HG02852 (cell line): ENCODE results near the gene TOM1.
"Not testable (repeated sequence)": the region's sequence is repeated elsewhere in the genome, so short reads cannot be mapped to it uniquely, and the experiment has no call there.

Experiments
- ATAC-seq: cut with Tn5 transposase; IDR thresholded peaks from one replicate; pipeline ENCODE4 v1.9.1; 2021; ENCODE audit warnings: mild to moderate bottlenecking, moderate library complexity; ENCODE audit not compliant: unreplicated experiment

TOM1 gene

DNA sequence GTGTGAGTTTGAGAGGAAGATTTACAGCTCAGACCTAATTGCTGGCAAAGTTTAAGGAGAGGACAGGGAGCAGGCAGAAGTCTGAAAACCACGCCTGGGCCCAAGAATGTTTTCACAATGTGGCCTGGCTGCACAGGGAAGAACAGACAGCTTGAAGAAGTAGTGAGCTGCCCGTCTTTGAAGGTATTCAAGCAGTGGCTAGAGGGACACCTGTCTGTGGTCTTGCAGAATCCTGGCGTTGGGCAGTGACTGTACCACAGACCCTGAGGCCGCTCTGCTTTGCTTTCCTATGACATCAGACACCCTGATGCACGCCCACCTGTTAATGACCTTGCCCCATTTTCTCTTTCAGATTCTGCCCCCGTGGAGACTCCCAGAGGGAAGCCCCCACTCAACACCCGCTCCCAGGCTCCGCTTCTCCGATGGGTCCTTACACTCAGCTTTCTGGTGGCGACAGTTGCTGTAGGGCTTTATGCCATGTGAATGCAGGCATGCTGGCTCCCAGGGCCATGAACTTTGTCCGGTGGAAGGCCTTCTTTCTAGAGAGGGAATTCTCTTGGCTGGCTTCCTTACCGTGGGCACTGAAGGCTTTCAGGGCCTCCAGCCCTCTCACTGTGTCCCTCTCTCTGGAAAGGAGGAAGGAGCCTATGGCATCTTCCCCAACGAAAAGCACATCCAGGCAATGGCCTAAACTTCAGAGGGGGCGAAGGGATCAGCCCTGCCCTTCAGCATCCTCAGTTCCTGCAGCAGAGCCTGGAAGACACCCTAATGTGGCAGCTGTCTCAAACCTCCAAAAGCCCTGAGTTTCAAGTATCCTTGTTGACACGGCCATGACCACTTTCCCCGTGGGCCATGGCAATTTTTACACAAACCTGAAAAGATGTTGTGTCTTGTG, 93.7 kb downstream of the TOM1 start:
- ATAC-seq = no peak

DNA sequence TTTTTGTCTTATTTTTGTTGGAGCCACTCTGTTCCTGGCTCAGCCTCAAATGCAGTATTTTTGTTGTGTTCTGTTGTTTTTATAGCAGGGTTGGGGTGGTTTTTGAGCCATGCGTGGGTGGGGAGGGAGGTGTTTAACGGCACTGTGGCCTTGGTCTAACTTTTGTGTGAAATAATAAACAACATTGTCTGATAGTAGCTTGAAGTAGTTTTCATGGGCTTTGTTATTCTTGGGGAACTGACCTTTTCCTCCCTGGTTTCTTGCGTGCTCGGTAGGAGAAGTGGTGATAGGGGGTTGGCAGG, 94.3 kb downstream of the TOM1 start:
- no peak for ATAC-seq

DNA sequence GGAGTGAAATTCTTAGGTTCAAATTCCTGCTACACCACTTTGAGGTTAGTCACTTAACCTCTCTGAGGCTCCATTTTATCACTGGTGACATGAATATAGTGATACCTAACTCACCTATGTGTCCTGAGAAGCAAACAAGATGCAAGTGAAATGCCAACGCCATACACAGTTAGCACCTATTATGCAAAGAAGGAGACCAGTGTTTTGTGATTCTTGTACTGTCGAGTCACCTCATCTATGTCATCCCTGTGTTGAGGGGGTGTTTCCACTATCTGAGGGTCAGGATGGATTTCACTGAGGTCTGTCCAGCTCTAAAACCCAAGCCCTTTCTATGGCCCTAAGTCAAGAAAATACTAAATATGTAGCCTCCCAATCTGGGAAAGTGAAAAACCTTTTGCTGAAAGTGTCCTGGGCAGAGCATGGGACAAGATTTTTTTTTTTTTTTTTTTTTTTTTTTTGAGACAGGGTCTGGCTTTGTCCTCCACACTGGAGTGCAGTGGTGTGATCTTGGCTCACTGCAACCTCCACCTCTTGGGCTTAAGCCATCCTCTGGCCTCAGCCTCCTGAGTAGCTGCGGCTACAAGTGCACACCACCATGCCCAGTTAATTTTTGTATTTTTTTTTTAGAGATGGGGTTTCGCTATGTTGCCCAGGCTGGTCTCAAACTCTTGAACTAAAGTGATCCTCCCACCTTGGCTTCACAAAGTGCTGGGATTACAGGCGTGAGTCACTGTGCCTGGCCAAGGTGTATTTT, 95.3 kb downstream of the TOM1 start:
- no peak for ATAC-seq

GRCh38 chr22:35396622-35397021, 96.9 kb downstream of the TOM1 start:
- not testable (repeated sequence) for ATAC-seq

DNA sequence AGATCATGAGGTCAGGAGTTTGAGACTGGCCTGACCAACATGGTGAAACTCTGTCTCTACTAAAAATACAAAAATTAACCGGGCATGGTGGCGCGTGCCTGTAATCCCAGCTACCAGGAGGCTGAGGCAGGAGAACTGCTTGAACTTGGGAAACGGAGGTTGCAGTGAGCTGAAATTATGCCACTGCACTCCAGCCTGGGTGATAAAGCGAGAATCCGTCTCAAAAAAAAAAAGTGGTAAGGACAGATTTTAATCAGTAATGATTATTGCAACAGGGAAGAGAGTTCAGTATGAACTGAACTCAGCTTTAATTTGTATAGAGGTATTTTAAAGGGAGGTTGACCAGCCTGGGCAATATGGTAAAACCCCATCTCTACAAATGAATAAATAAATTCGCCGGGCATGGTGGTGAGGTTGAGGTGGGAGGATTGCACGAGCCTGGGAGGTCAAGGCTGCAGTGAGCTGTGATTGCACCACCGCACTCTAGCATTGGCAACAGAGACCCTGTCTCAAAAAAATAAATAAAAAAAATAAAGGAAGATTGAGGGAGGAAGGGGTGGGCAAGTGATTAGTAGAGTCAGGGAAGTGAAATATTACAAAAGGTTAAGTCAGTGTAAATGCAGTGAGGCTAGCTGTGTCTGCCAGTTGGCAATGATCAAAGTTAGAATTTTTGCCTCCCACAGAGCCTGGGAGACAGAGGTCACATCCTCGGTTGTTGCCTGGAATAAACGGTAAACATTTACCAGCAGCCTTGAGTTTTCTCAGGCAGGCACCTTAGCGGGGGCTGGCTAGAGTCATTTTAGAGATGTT, 97.6 kb downstream of the TOM1 start:
- no peak for ATAC-seq
